H1 (cell line): Measurements from ENCODE around the gene ABLIM1. TPM values are rescaled to one million over a fixed set of nuclear protein-coding genes. Genes with fewer than 3 reads are reported as not detected.

Source experiments
- CTCF ChIA-PET: fragments of 300-600 bp; sonication (Branson Sonifier 250); formaldehyde crosslinking; loops from one replicate; lab custom pipeline; 2021; ENCODE audit not compliant: partially characterized antibody; lab: Charles Lee
- POLR2A ChIA-PET: fragments of 300-600 bp; sonication (Branson Sonifier 250); formaldehyde crosslinking; loops from one replicate; lab custom pipeline; 2021; ENCODE audit warnings: inconsistent platforms; ENCODE audit not compliant: partially characterized antibody; lab: Charles Lee
- DNase-seq, 2 experiments: peaks; one replicate each; pipeline versions ENCODE4 v3.0.0 to v3.0.0-alpha.2; 2010 to 2022; ENCODE audit warnings: low spot score in 2 of 2, low read depth in 1 of 2, mixed read lengths in 1 of 2
- FAIRE-seq: peaks from 2 replicates; lab custom pipeline; 2011; peaks lifted over from hg19 to GRCh38; lab: Jason Lieb, UNC
- H2AFZ ChIP-seq: 2 replicates; pipeline ENCODE4 v1.8.1; 2012; ENCODE audit warnings: low read length, inconsistent platforms
- H2AK5ac ChIP-seq: 2 replicates; pipeline ENCODE4 v1.6.1; 2013; ENCODE audit warnings: low read depth, low read length
- H2BK120ac ChIP-seq: replicated peaks from 2 replicates; pipeline ENCODE3; 2013; ENCODE audit warnings: low read depth, low read length, inconsistent platforms
- H2BK12ac ChIP-seq: 2 replicates; pipeline ENCODE4 v1.6.1; 2013; ENCODE audit warnings: low read depth, low read length
- H2BK15ac ChIP-seq: 2 replicates; pipeline ENCODE4 v1.6.1; 2013; ENCODE audit warnings: low read length
- H2BK20ac ChIP-seq: 2 replicates; pipeline ENCODE4 v1.6.1; 2013; ENCODE audit warnings: low read length
- H2BK5ac ChIP-seq: 2 replicates; pipeline ENCODE4 v1.6.1; 2013; ENCODE audit warnings: low read depth, low read length
- H3K14ac ChIP-seq: 2 replicates; pipeline ENCODE4 v1.6.1; 2013; ENCODE audit warnings: inconsistent platforms; ENCODE audit not compliant: insufficient read length
- H3K18ac ChIP-seq: 2 replicates; pipeline ENCODE4 v1.6.1; 2013; ENCODE audit warnings: low read length; ENCODE audit errors: extremely low read depth
- H3K23ac ChIP-seq: 2 replicates; pipeline ENCODE4 v1.6.1; 2013; ENCODE audit warnings: inconsistent platforms; ENCODE audit not compliant: insufficient read length
- H3K23me2 ChIP-seq: 2 replicates; pipeline ENCODE4 v1.6.1; 2013; ENCODE audit warnings: low read depth, low read length
- H3K27ac ChIP-seq: 2 replicates; pipeline ENCODE4 v1.6.1; 2011; ENCODE audit warnings: low read depth, low read length, inconsistent platforms
- H3K27me3 ChIP-seq, 4 experiments: replicated peaks in 1 of 4; 1 replicate in 1 of 4; 2 replicates in 3 of 4; pipeline versions ENCODE4 v1.6.1 to v1.8.1; 2011 to 2013; ENCODE audit warnings: low read length in 3 of 4, mild to moderate bottlenecking in 3 of 4, inconsistent platforms in 2 of 4, mixed read lengths in 2 of 4, moderate library complexity in 1 of 4; ENCODE audit not compliant: control insufficient read depth in 3 of 4, insufficient read depth in 3 of 4; ENCODE audit errors: extremely low read depth in 1 of 4
- H3K36me3 ChIP-seq, 4 experiments: 2 replicates each; pipeline versions ENCODE4 v1.6.1 to v1.8.1; 2011 to 2013; ENCODE audit warnings: mild to moderate bottlenecking in 4 of 4, low read length in 3 of 4, moderate library complexity in 2 of 4, control low read depth in 1 of 4, inconsistent platforms in 1 of 4; ENCODE audit not compliant: insufficient read depth in 4 of 4, control insufficient read depth in 2 of 4
- H3K4ac ChIP-seq: replicated peaks from 2 replicates; pipeline ENCODE3; 2013; ENCODE audit warnings: low read length, low read depth, mixed read lengths, inconsistent platforms; ENCODE audit not compliant: insufficient read length
- H3K4me1 ChIP-seq, 4 experiments: replicated peaks in 1 of 4; 1 replicate in 1 of 4; 2 replicates in 3 of 4; pipeline versions ENCODE4 v1.6.1 to v1.8.1; 2011 to 2013; ENCODE audit warnings: low read length in 3 of 4, inconsistent platforms in 2 of 4, mixed read lengths in 1 of 4; ENCODE audit not compliant: insufficient read depth in 4 of 4, control insufficient read depth in 3 of 4
- H3K4me2 ChIP-seq, 2 experiments: 2 replicates each; pipeline versions ENCODE4 v1.6.1 to v1.8.1; 2011 to 2013; ENCODE audit warnings: low read depth in 2 of 2, low read length in 2 of 2, control low read depth in 1 of 2, inconsistent platforms in 1 of 2, mild to moderate bottlenecking in 1 of 2; ENCODE audit not compliant: insufficient read depth in 1 of 2
- H3K4me3 ChIP-seq, 4 experiments: fragments of 200-600, 300-600 bp in 1 of 4; sonication (generic), shearing (Covaris generic), sonication (Bioruptor Twin) in 1 of 4; 2 replicates each; pipeline versions ENCODE4 v1.5.1 to v1.8.1; 2011 to 2016; ENCODE audit warnings: low read length in 4 of 4, low read depth in 3 of 4, control low read depth in 2 of 4, inconsistent platforms in 2 of 4, mild to moderate bottlenecking in 2 of 4, mixed read lengths in 1 of 4, moderate library complexity in 1 of 4; ENCODE audit not compliant: insufficient read depth in 2 of 4; ENCODE audit errors: extremely low read depth in 1 of 4
- H3K56ac ChIP-seq: replicated peaks from 2 replicates; pipeline ENCODE3; 2013; ENCODE audit warnings: low read depth, mild to moderate bottlenecking, mixed read lengths, low read length, inconsistent platforms; ENCODE audit not compliant: insufficient read length
- H3K79me1 ChIP-seq: 2 replicates; pipeline ENCODE4 v1.6.1; 2013; ENCODE audit warnings: low read depth, low read length, control low read depth
- H3K79me2 ChIP-seq, 2 experiments: 2 replicates each; pipeline versions ENCODE4 v1.6.1 to v1.8.1; 2012 to 2013; ENCODE audit warnings: low read length in 2 of 2, mild to moderate bottlenecking in 2 of 2, inconsistent platforms in 1 of 2; ENCODE audit not compliant: insufficient read depth in 2 of 2, control insufficient read depth in 1 of 2
- H3K9ac ChIP-seq, 4 experiments: replicated peaks in 1 of 4; 1 replicate in 1 of 4; 2 replicates in 3 of 4; pipeline versions ENCODE4 v1.6.1 to v1.8.1; 2011 to 2013; ENCODE audit warnings: low read depth in 3 of 4, low read length in 3 of 4, control low read depth in 2 of 4, mild to moderate bottlenecking in 2 of 4, moderate library complexity in 2 of 4, inconsistent platforms in 1 of 4; ENCODE audit errors: extremely low read depth in 1 of 4
- H3K9me3 ChIP-seq, 2 experiments: 2 replicates each; pipeline versions ENCODE4 v1.6.1 to v1.8.1; 2012 to 2013; ENCODE audit warnings: mild to moderate bottlenecking in 2 of 2, moderate library complexity in 2 of 2, control low read depth in 1 of 2, inconsistent platforms in 1 of 2, low read depth in 1 of 2, low read length in 1 of 2, mixed read lengths in 1 of 2; ENCODE audit not compliant: insufficient read depth in 2 of 2
- H4K20me1 ChIP-seq, 2 experiments: replicated peaks in 1 of 2; 2 replicates each; pipeline versions ENCODE3 to v1.8.1; 2011 to 2013; ENCODE audit warnings: inconsistent platforms in 2 of 2, low read length in 2 of 2, mild to moderate bottlenecking in 1 of 2; ENCODE audit not compliant: insufficient read depth in 2 of 2, control insufficient read depth in 1 of 2
- H4K5ac ChIP-seq: 2 replicates; pipeline ENCODE4 v1.6.1; 2013; ENCODE audit warnings: low read length, low read depth, mixed read lengths, inconsistent platforms; ENCODE audit not compliant: insufficient read length
- H4K8ac ChIP-seq: 2 replicates; pipeline ENCODE4 v1.8.0; 2013; ENCODE audit warnings: mild to moderate bottlenecking, moderate library complexity, low read length, inconsistent platforms; ENCODE audit not compliant: insufficient read depth; ENCODE audit errors: extremely low read depth
- H4K91ac ChIP-seq: replicated peaks from 2 replicates; pipeline ENCODE3; 2013; ENCODE audit warnings: low read length, mixed read lengths, inconsistent platforms; ENCODE audit not compliant: insufficient read length
- CHD2 ChIP-seq: IDR thresholded peaks from 2 replicates; pipeline ENCODE4 v1.6.1; 2012; ENCODE audit warnings: low read length, improper control_type of control experiment
- CTBP2 ChIP-seq: IDR thresholded peaks from 2 replicates; pipeline ENCODE4 v1.7.0; 2011; ENCODE audit warnings: borderline replicate concordance, mild to moderate bottlenecking, moderate library complexity, mixed read lengths, low read length; ENCODE audit not compliant: insufficient read depth, insufficient read length
- KDM4A ChIP-seq: IDR thresholded peaks from one replicate; pipeline ENCODE4 v1.7.1; 2012; ENCODE audit warnings: low read depth, mild to moderate bottlenecking, moderate library complexity, low read length, inconsistent platforms; ENCODE audit not compliant: severe bottlenecking
- NRF1 ChIP-seq: IDR thresholded peaks from 2 replicates; pipeline ENCODE4 v1.6.1; 2011; ENCODE audit warnings: mild to moderate bottlenecking, low read depth, low read length, improper control_type of control experiment
- SIX5 ChIP-seq: IDR thresholded peaks from 2 replicates; pipeline ENCODE4 v1.6.1; 2011; ENCODE audit warnings: mild to moderate bottlenecking, low read depth, low read length
- TCF12 ChIP-seq: IDR thresholded peaks from 2 replicates; pipeline ENCODE4 v1.6.1; 2011; ENCODE audit warnings: low read depth, mild to moderate bottlenecking, low read length
- WGBS, 2 experiments: shearing (Covaris generic) in 1 of 2; methylation state at CpG; one replicate each; pipeline versions ENCODE4 v1.1.6 to v1.1.7; 2013 to 2015; ENCODE audit warnings: low lambda C conversion rate in 2 of 2, mixed read lengths in 2 of 2, inconsistent platforms in 1 of 2, low coverage in 1 of 2, missing lambda C conversion rate in 1 of 2; ENCODE audit not compliant: insufficient replicate concordance in 2 of 2, insufficient coverage in 1 of 2, insufficient read length in 1 of 2; ENCODE audit errors: extremely low coverage in 1 of 2, missing lambda C conversion rate in 1 of 2; 5-methylcytosine and 5-hydroxymethylcytosine counted together
- polyA plus RNA-seq, 7 experiments: library from polyadenylated mRNA; depleted of rRNA in 3 of 7; stranded (reverse) in 5 of 7; unstranded in 2 of 7; fragments of >200 nt in 5 of 7; fragments of 200-250 nt in 2 of 7; gene quantifications; 1 replicate in 5 of 7; 2 replicates in 1 of 7; 4 replicates in 1 of 7; pipeline versions ENCODE4 v1.2.1 to v1.2.3, GENCODE V29; 2011 to 2013; ENCODE audit warnings: missing spikeins in 2 of 7, mixed read lengths in 2 of 7
- total RNA-seq: library from RNA; stranded (reverse); fragmentation: NEBNext Ultra II Directional; extraction: Animal tissue kit (Norgen Biotek cat#: 25700); gene quantifications from 2 replicates; pipeline ENCODE4 v1.2.1, GENCODE V29; 2021

ABLIM1 gene
- total and polyA plus RNA-seq, 2 of the 8 experiments (the other 6 are each of a cell fraction or from before 2014, with no cell fraction given) = 51.2 to 51.7 TPM

DNA sequence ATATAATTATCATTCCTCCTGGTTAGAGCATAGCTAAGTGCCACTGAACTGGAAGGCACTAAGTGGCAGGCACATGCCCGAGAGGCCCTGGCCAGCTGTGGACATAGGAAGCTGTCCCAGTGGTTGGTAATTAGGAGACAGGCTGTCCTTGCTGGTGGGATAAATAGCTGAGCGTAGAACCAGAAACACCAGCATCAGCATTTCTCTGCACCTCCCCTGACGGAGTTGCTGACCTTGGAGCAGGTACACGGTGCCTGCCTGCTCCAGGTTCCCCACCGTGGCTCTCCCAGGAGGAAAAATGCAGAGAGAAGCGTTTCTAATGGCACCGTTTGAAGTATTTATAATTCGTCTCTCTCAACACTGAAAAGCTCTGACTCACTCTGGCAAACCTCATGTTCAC, 5.6 kb upstream of the ABLIM1 start:
- Histone ChIP-seq H3K4ac (no peak overlapping the region), H3K9me3 (peaks cover 5 to 6% of the 10 kb centered on the region in 2 experiments; a peak in 2 of 4 replicates), H3K23ac (no peak overlapping the region), H4K5ac (no peak overlapping the region), H4K8ac (no peak overlapping the region), H3K56ac (no peak overlapping the region), H4K20me1 (no peaks in the 10 kb centered on the region), H4K91ac (no peak overlapping the region), H2BK5ac (no peak overlapping the region), H2AK5ac (no peak overlapping the region), H3K9ac (no peak overlapping the region), H3K23me2 (no peaks in the 10 kb centered on the region), H3K27me3 (no peaks in the 10 kb centered on the region), H2BK12ac (no peak overlapping the region), H2BK20ac (no peak overlapping the region), H3K14ac (no peak overlapping the region), H3K79me2 (no peaks in the 10 kb centered on the region), H3K36me3 (no peaks in the 10 kb centered on the region), H3K4me3 (no peak overlapping the region), H2BK15ac (no peak overlapping the region), H3K4me1 (peaks cover 0 to 14% (median 10%) of the 10 kb centered on the region in 4 experiments; a peak in 5 of 7 replicates), H3K79me1 (no peaks in the 10 kb centered on the region), H2BK120ac (no peak overlapping the region), H3K18ac (no peak overlapping the region), H2AFZ (no peak overlapping the region), H3K4me2 (peak overlapping the region in 1 of 2 experiments; percentile 17; a peak in 2 of 4 replicates), H3K27ac (no peak overlapping the region)
- TF ChIP-seq TCF12 (no peak), CTBP2 (no peak), SIX5 (no peak), CHD2 (no peak), NRF1 (no peak), KDM4A (no peak)
- WGBS, 2 experiments = 51% methylated on average over 8 of the region's 8 CpGs; no CpG with 5 or more reads in 1 of the 2 experiments
- POLR2A ChIA-PET = no interaction called here
- CTCF ChIA-PET = interaction anchor here (1.0 to 3.3 kb wide), 6 partner anchors 9 to 192 kb away, joined by 3 to 10 read pairs (median 6); no protein-coding TSS in a partner anchor
- no peak for DNase-seq
- FAIRE-seq = peak; percentile 45
